Sigmoid colon (tissue), 7 donors: ENCODE results near the gene DNMT1. TPM values are rescaled to one million over a fixed set of nuclear protein-coding genes. Genes with fewer than 3 reads are reported as not detected.
A peak's percentile ranks its signal among the peaks of the same experiment; 100 is the strongest.

ENCODE experiments used
- DNase-seq: peaks from one replicate; pipeline ENCODE4 v3.0.0-alpha.2; 2019
- H3K27ac ChIP-seq, 4 donors: fragments of 200-600 bp; sonication (generic); one replicate each; pipeline ENCODE4 v1.5.1; 2016 to 2019; ENCODE audit warnings: mild to moderate bottlenecking in 1 of 4
- H3K27me3 ChIP-seq, 3 donors: fragments of 200-600 bp; sonication (generic); one replicate each; pipeline ENCODE4 v1.5.1; 2019; ENCODE audit warnings: mild to moderate bottlenecking in 1 of 3
- H3K36me3 ChIP-seq, 4 donors: fragments of 200-600 bp; sonication (generic); one replicate each; pipeline ENCODE4 v1.5.1; 2016 to 2019
- H3K4me1 ChIP-seq, 4 donors: fragments of 200-600 bp; sonication (generic); one replicate each; pipeline ENCODE4 v1.5.1; 2017 to 2019
- H3K4me3 ChIP-seq, 4 donors: fragments of 200-600 bp; sonication (generic); one replicate each; pipeline ENCODE4 v1.5.1; 2017 to 2019; ENCODE audit warnings: mild to moderate bottlenecking in 2 of 4, moderate library complexity in 1 of 4
- H3K9me3 ChIP-seq, 4 donors: fragments of 200-600 bp in 3 of 4; sonication (generic) in 3 of 4; one replicate each; pipeline versions ENCODE4 v1.5.1 to v1.6.1; 2013 to 2019
- CTCF ChIP-seq, 4 experiments: fragments of 450-650 bp in 3 of 4; fragments of 200-600 bp in 1 of 4; IDR thresholded peaks; one replicate each; pipeline ENCODE4 v1.5.1; 2016 to 2019; ENCODE audit warnings: antibody characterized with exemption in 4 of 4, mild to moderate bottlenecking in 3 of 4, moderate library complexity in 2 of 4
- EP300 ChIP-seq, 4 donors: sonication (generic); formaldehyde crosslinking; IDR thresholded peaks; one replicate each; pipeline ENCODE4 v1.6.1; 2017; ENCODE audit warnings: antibody characterized with exemption in 4 of 4
- POLR2A ChIP-seq, 2 donors: fragments of 450-650 bp; IDR thresholded peaks; one replicate each; pipeline ENCODE4 v1.6.1; 2016; ENCODE audit warnings: antibody characterized with exemption in 2 of 2, mild to moderate bottlenecking in 2 of 2, moderate library complexity in 2 of 2
- POLR2AphosphoS5 ChIP-seq, 4 donors: sonication (generic); formaldehyde crosslinking; IDR thresholded peaks; one replicate each; pipeline ENCODE4 v1.6.1; 2017; ENCODE audit warnings: antibody characterized with exemption in 4 of 4
- WGBS, 2 donors: extraction: QIAGEN DNeasy Blood & Tissue Kit; methylation state at CpG; one replicate each; pipeline ENCODE4 v1.1.7; 2013; 5-methylcytosine and 5-hydroxymethylcytosine counted together
- intact Hi-C: fragments of 100-400 bp; cut with DNase I; formaldehyde crosslinking; loops from one replicate; pipeline ENCODE4 v1.15.1; 2023
- polyA plus RNA-seq, 3 donors: library from polyadenylated mRNA; stranded (reverse); fragments of 200-250 nt; gene quantifications; one replicate each; pipeline ENCODE4 v1.2.3, GENCODE V29; 2013
- total RNA-seq, 4 donors: library from RNA; depleted of rRNA; stranded (reverse); fragments of >200 nt; gene quantifications; one replicate each; pipeline ENCODE4 v1.1.0, GENCODE V29; 2016
- donor health status: healthy with polysubstance abuse.
- donor health status: Bipolar disorder and iron deficiency.
- donor health status: healthy.

DNMT1 gene
- total and polyA plus RNA-seq, 7 donors = 12.0 to 47.9 (median 24.5) TPM

DNA sequence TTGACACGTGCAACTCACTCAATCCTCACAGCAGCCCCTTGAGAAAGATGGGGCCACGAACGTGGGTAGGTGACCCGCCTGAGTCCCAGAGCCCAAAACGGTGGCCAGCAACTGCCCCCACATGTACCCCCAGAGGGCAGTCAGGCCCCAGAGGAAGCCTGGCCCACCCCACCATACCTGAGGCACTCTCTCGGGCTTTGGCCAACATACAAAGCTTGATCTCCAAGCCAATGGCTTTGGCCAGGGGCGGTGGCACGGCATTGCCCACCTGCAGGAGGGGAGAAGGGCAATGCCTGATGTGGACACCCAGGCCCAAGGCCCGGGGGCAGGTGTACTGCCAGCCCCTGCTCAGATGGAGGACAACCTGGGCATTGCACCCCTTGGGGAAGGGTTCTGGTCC lies 60.7 kb downstream of the DNMT1 start:
- TF ChIP-seq POLR2A (IDR thresholded peaks at IDR 0.05) (no peak), CTCF (IDR thresholded peaks at IDR 0.05) (no peak), EP300 (IDR thresholded peaks at IDR 0.05) (no peak), POLR2AphosphoS5 (IDR thresholded peaks at IDR 0.05) (no peak)
- no peak for DNase-seq
- Histone ChIP-seq H3K4me3 (no peak overlapping the region), H3K4me1 (no peaks in the 10 kb centered on the region), H3K27me3 (no peaks in the 10 kb centered on the region), H3K9me3 (no peaks in the 10 kb centered on the region), H3K27ac (no peak overlapping the region), H3K36me3 (peaks cover 9 to 69% (median 39%) of the 10 kb centered on the region in 4 donors)
- WGBS, 2 donors = 94 to 96% methylated on average over 9 of the region's 9 CpGs
- intact Hi-C loops = no loop called here

DNA sequence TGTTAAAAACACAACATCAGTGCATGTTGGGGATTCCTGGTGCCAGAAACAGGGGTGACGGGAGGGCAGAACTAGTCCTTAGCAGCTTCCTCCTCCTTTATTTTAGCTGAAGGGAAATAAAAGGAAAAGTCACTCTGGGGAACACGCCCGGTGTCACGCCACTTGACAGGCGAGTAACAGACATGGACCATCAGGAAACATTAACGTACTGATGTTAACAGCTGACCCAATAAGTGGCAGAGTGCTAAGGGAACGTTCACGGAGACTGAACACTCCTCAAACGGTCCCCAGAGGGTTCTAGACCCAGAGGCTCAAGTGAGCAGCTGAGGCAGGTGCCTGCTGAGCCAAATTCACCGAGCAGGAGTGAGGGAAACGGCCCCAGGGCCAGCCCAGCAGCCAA lies 61.2 kb downstream of the DNMT1 start:
- WGBS, 2 donors = 86 to 88% methylated on average over 11 of the region's 11 CpGs
- Histone ChIP-seq H3K27ac (no peak overlapping the region), H3K36me3 (peaks cover 9 to 69% (median 37%) of the 10 kb centered on the region in 4 donors), H3K27me3 (no peaks in the 10 kb centered on the region), H3K9me3 (no peaks in the 10 kb centered on the region), H3K4me1 (no peaks in the 10 kb centered on the region), H3K4me3 (no peak overlapping the region)
- TF ChIP-seq POLR2A (IDR thresholded peaks at IDR 0.05) = no peak
- no peak for TF ChIP-seq POLR2AphosphoS5 (IDR thresholded peaks at IDR 0.05)
- TF ChIP-seq CTCF (IDR thresholded peaks at IDR 0.05) = no peak
- TF ChIP-seq EP300 (IDR thresholded peaks at IDR 0.05) = no peak
- DNase-seq = no peak
- intact Hi-C loops = no loop called here

- Histone ChIP-seq H3K27me3 (no peaks in the 10 kb centered on the region), H3K4me3 (no peak overlapping the region), H3K9me3 (no peaks in the 10 kb centered on the region), H3K36me3 (peaks cover 9 to 69% (median 31%) of the 10 kb centered on the region in 4 donors), H3K4me1 (no peaks in the 10 kb centered on the region), H3K27ac (no peak overlapping the region)
- DNase-seq = no peak
- TF ChIP-seq POLR2AphosphoS5 (IDR thresholded peaks at IDR 0.05) (no peak), POLR2A (IDR thresholded peaks at IDR 0.05) (no peak), EP300 (IDR thresholded peaks at IDR 0.05) (no peak), CTCF (IDR thresholded peaks at IDR 0.05) (no peak)
- WGBS, 2 donors = 90 to 92% methylated on average over 7 of the region's 7 CpGs
- intact Hi-C loops = no loop called here
Observed at GRCh38 chr19:10132905-10133304, 61.8 kb downstream of the DNMT1 start.

GRCh38 chr19:10126213-10126639 lies 68.5 kb downstream of the DNMT1 start:
- DNase-seq = no peak
- 79 to 90% methylated on average over 4 of the region's 4 CpGs for WGBS, 2 donors
- H3K4me1 ChIP-seq = peaks cover 0 to 8% (median 0%) of the 10 kb centered on the region in 4 donors
- peak overlapping the region in 1 of 4 donors; percentile 5 for H3K27ac ChIP-seq
- no peak overlapping the region for H3K4me3 ChIP-seq
- intact Hi-C loops = no loop called here
- no peaks in the 10 kb centered on the region for H3K9me3 ChIP-seq
- H3K27me3 ChIP-seq = no peaks in the 10 kb centered on the region
- H3K36me3 ChIP-seq = peaks cover 0 to 11% (median 1%) of the 10 kb centered on the region in 4 donors
- TF ChIP-seq POLR2AphosphoS5 (IDR thresholded peaks at IDR 0.05) = no peak
- no peak for TF ChIP-seq EP300 (IDR thresholded peaks at IDR 0.05)
- no peak for TF ChIP-seq POLR2A (IDR thresholded peaks at IDR 0.05)
- no peak for TF ChIP-seq CTCF (IDR thresholded peaks at IDR 0.05)

GRCh38 chr19:10124429-10124828 lies 70.3 kb downstream of the DNMT1 start:
- Histone ChIP-seq H3K27me3 (no peaks in the 10 kb centered on the region), H3K4me1 (peaks cover 0 to 15% (median 2%) of the 10 kb centered on the region in 4 donors), H3K36me3 (peaks cover 0 to 11% (median 0%) of the 10 kb centered on the region in 4 donors), H3K27ac (no peak overlapping the region), H3K4me3 (no peak overlapping the region), H3K9me3 (no peaks in the 10 kb centered on the region)
- intact Hi-C loops = no loop called here
- WGBS, 2 donors = 95 to 97% methylated on average over 7 of the region's 7 CpGs
- no peak for DNase-seq
- TF ChIP-seq CTCF (IDR thresholded peaks at IDR 0.05) (no peak), POLR2A (IDR thresholded peaks at IDR 0.05) (no peak), EP300 (IDR thresholded peaks at IDR 0.05) (no peak), POLR2AphosphoS5 (IDR thresholded peaks at IDR 0.05) (no peak)
